IMR-90 (cell line): ENCODE data around the gene ACOX3. TPM values are rescaled to one million over a fixed set of nuclear protein-coding genes. Genes with fewer than 3 reads are reported as not detected.

Experiments
- ATAC-seq: fragments of 200-7000 bp; cut with Tn5 transposase; 2 replicates; pipeline ENCODE4 v1.9.1; 2020; ENCODE audit warnings: low read depth, mild to moderate bottlenecking, moderate library complexity
- BruUV-seq: library from RNA; stranded (reverse); fragments of 400-500 nt; replicated peaks from 2 replicates; lab custom pipeline; 2021; lab: Mats Ljungman, UMichigan
- CTCF ChIA-PET: fragments of 300-600 bp; formaldehyde crosslinking; extraction: SDS; loops from one replicate; lab custom pipeline; 2021; ENCODE audit warnings: antibody characterized with exemption; lab: Yijun Ruan, JAX
- POLR2A ChIA-PET: fragments of 300-600 bp; sonication (Branson Sonifier 250); formaldehyde crosslinking; loops from one replicate; lab custom pipeline; 2022; ENCODE audit warnings: antibody characterized with exemption; ENCODE audit not compliant: unreplicated experiment; lab: Charles Lee
- DNase-seq: peaks from one replicate; pipeline ENCODE4 v3.0.0; 2013
- H2AFZ ChIP-seq: replicated peaks from 2 replicates; pipeline ENCODE3; 2013; ENCODE audit warnings: low read length, mild to moderate bottlenecking; ENCODE audit not compliant: poor library complexity
- H2AK5ac ChIP-seq: 2 replicates; pipeline ENCODE4 v1.6.1; 2013; ENCODE audit warnings: low read depth, low read length, inconsistent platforms
- H2AK9ac ChIP-seq: replicated peaks from 2 replicates; pipeline ENCODE3; 2013; ENCODE audit warnings: mild to moderate bottlenecking, low read depth, low read length, moderate library complexity; ENCODE audit not compliant: poor library complexity
- H2BK120ac ChIP-seq: 2 replicates; pipeline ENCODE4 v1.6.1; 2013; ENCODE audit warnings: low read depth, low read length, inconsistent platforms
- H2BK15ac ChIP-seq: 3 replicates; pipeline ENCODE4 v1.6.1; 2013; ENCODE audit warnings: low read depth, low read length, inconsistent platforms
- H2BK20ac ChIP-seq: 2 replicates; pipeline ENCODE4 v1.6.1; 2013; ENCODE audit warnings: low read depth, mild to moderate bottlenecking, inconsistent platforms, low read length, moderate library complexity
- H2BK5ac ChIP-seq: 2 replicates; pipeline ENCODE4 v1.6.1; 2013; ENCODE audit warnings: mild to moderate bottlenecking, low read depth, low read length, inconsistent platforms; ENCODE audit not compliant: poor library complexity, severe bottlenecking
- H3K14ac ChIP-seq: replicated peaks from 2 replicates; pipeline ENCODE4 v1.6.1; 2013; ENCODE audit warnings: low read depth, low read length, inconsistent platforms
- H3K18ac ChIP-seq: 2 replicates; pipeline ENCODE4 v1.6.1; 2013; ENCODE audit warnings: low read depth, low read length, control low read depth
- H3K23ac ChIP-seq: 2 replicates; pipeline ENCODE4 v1.6.1; 2013; ENCODE audit warnings: low read depth, low read length, inconsistent platforms
- H3K27ac ChIP-seq: 2 replicates; pipeline ENCODE4 v1.5.1; 2013; ENCODE audit warnings: mild to moderate bottlenecking, control low read depth, low read length; ENCODE audit not compliant: insufficient read depth
- H3K27me3 ChIP-seq: 2 replicates; pipeline ENCODE4 v1.6.1; 2013; ENCODE audit warnings: low read length; ENCODE audit not compliant: control insufficient read depth, insufficient read depth
- H3K36me3 ChIP-seq: 2 replicates; pipeline ENCODE4 v1.6.1; 2013; ENCODE audit warnings: low read length, mixed read lengths; ENCODE audit not compliant: control insufficient read depth, insufficient read depth
- H3K4ac ChIP-seq: 2 replicates; pipeline ENCODE4 v1.6.1; 2013; ENCODE audit warnings: low read depth, low read length, inconsistent platforms
- H3K4me1 ChIP-seq: 2 replicates; pipeline ENCODE4 v1.6.1; 2013; ENCODE audit warnings: low read length, mixed read lengths; ENCODE audit not compliant: control insufficient read depth, insufficient read depth
- H3K4me2 ChIP-seq: 2 replicates; pipeline ENCODE4 v1.6.1; 2013; ENCODE audit warnings: low read depth, mild to moderate bottlenecking, control low read depth, low read length, moderate library complexity
- H3K4me3 ChIP-seq: 2 replicates; pipeline ENCODE4 v1.5.1; 2013; ENCODE audit warnings: low read depth, mild to moderate bottlenecking, control low read depth, low read length, moderate library complexity; ENCODE audit not compliant: insufficient read depth
- H3K56ac ChIP-seq: 2 replicates; pipeline ENCODE4 v1.6.1; 2013; ENCODE audit warnings: low read length, inconsistent platforms; ENCODE audit not compliant: insufficient read depth; ENCODE audit errors: extremely low read depth
- H3K79me1 ChIP-seq, 2 experiments: 2 replicates each; pipeline ENCODE4 v1.6.1; 2013; ENCODE audit warnings: low read length in 2 of 2, inconsistent platforms in 1 of 2, low read depth in 1 of 2
- H3K9ac ChIP-seq: 2 replicates; pipeline ENCODE4 v1.6.1; 2013; ENCODE audit warnings: low read depth, low read length, control low read depth
- H3K9me1 ChIP-seq: 2 replicates; pipeline ENCODE4 v1.6.1; 2013; ENCODE audit warnings: low read length, inconsistent platforms; ENCODE audit not compliant: insufficient read depth
- H3K9me3 ChIP-seq: 2 replicates; pipeline ENCODE4 v1.6.1; 2013; ENCODE audit warnings: low read length; ENCODE audit not compliant: control insufficient read depth, insufficient read depth
- H4K20me1 ChIP-seq: 2 replicates; pipeline ENCODE4 v1.6.1; 2013; ENCODE audit warnings: low read length, inconsistent platforms; ENCODE audit not compliant: insufficient read depth
- H4K5ac ChIP-seq: 2 replicates; pipeline ENCODE4 v1.6.1; 2013; ENCODE audit warnings: mild to moderate bottlenecking, low read depth, low read length, control low read depth
- H4K8ac ChIP-seq, 2 experiments: 2 replicates each; pipeline ENCODE4 v1.6.1; 2013; ENCODE audit warnings: low read depth in 2 of 2, low read length in 2 of 2, control low read depth in 1 of 2, inconsistent platforms in 1 of 2
- H4K91ac ChIP-seq: 2 replicates; pipeline ENCODE4 v1.6.1; 2013; ENCODE audit warnings: low read depth, low read length, inconsistent platforms; ENCODE audit not compliant: insufficient read depth
- BHLHE40 ChIP-seq: fragments of 150-350 bp; IDR thresholded peaks from 2 replicates; pipeline ENCODE4 v1.6.1; 2016; ENCODE audit warnings: mild to moderate bottlenecking, low read depth, low read length
- CEBPB ChIP-seq: IDR thresholded peaks from 2 replicates; pipeline ENCODE4 v1.6.1; 2012; ENCODE audit warnings: low read depth, low read length, improper control_type of control experiment
- ELK1 ChIP-seq: fragments of 150-350 bp; IDR thresholded peaks from 2 replicates; pipeline ENCODE4 v1.6.1; 2016; ENCODE audit warnings: low read depth, mild to moderate bottlenecking, low read length, moderate library complexity, borderline replicate concordance
- FOS ChIP-seq: fragments of 150-350 bp; IDR thresholded peaks from 2 replicates; pipeline ENCODE4 v1.6.1; 2016; ENCODE audit warnings: low read depth, low read length
- POLR2A ChIP-seq: IDR thresholded peaks from 2 replicates; pipeline ENCODE4 v1.6.1; 2012; ENCODE audit warnings: mild to moderate bottlenecking, low read depth, low read length
- RAD21 ChIP-seq: IDR thresholded peaks from 2 replicates; pipeline ENCODE4 v1.6.1; 2012; ENCODE audit warnings: low read length, improper control_type of control experiment
- RFX5 ChIP-seq: IDR thresholded peaks from 2 replicates; pipeline ENCODE4 v1.8.0; 2012; ENCODE audit warnings: low read depth, mild to moderate bottlenecking, low read length, moderate library complexity
- SMC3 ChIP-seq: fragments of 150-350 bp; IDR thresholded peaks from 2 replicates; pipeline ENCODE4 v1.6.1; 2016; ENCODE audit warnings: low read depth, mild to moderate bottlenecking, antibody characterized with exemption, low read length, moderate library complexity
- USF2 ChIP-seq: fragments of 150-350 bp; IDR thresholded peaks from 2 replicates; pipeline ENCODE4 v1.6.1; 2017; ENCODE audit warnings: mild to moderate bottlenecking, antibody characterized with exemption, low read length, low read depth
- WGBS, 2 experiments: methylation state at CpG; one replicate each; pipeline versions ENCODE4 v1.1.5 to v1.1.7; 2013; ENCODE audit warnings: missing lambda C conversion rate in 2 of 2; ENCODE audit not compliant: insufficient read length in 1 of 2; ENCODE audit errors: extremely low coverage in 2 of 2; 5-methylcytosine and 5-hydroxymethylcytosine counted together
- dilution Hi-C: fragments of 300-500 bp; cut with HindIII; formaldehyde crosslinking; loops from one replicate; pipeline ENCODE4 v1.14.3; 2018; ENCODE audit warnings: low sequenced_read_pairs; ENCODE audit not compliant: unreplicated experiment
- in situ Hi-C: fragments of 300-500 bp; cut with MboI; formaldehyde crosslinking; loops from 3 replicates; pipeline ENCODE4 v1.14.3; 2019; ENCODE audit warnings: low sequenced_read_pairs, inconsistent platforms, mixed read lengths
- intact Hi-C: fragments of 100-400 bp; cut with micrococcal nuclease; formaldehyde crosslinking; loops from 2 replicates; pipeline ENCODE4 v1.10.0; 2022
- polyA plus RNA-seq, 3 experiments: library from polyadenylated mRNA; depleted of rRNA; stranded (reverse); fragments of >200 nt; gene quantifications; 2 replicates each; pipeline ENCODE4 v1.2.3, GENCODE V29; 2012; ENCODE audit warnings: low replicate concordance in 1 of 3
- total RNA-seq: library from RNA; depleted of rRNA; stranded (reverse); fragments of >200 nt; gene quantifications from 2 replicates; pipeline ENCODE4 v1.2.3, GENCODE V29; 2012

Gene ACOX3
- total and polyA plus RNA-seq, 2 of the 4 experiments (the other 2 are of a cell fraction): 15.2 to 25.8 TPM

GRCh38 chr4:8469550-8469949, 29.0 kb upstream of the ACOX3 start:
- peaks cover 31% of the 10 kb centered on the region for H4K20me1 ChIP-seq
- no peak overlapping the region for H3K56ac ChIP-seq
- POLR2A ChIA-PET: no interaction called here

More at GRCh38 chr4:8469550-8469949, 29.0 kb upstream of the ACOX3 start:
- Histone ChIP-seq H3K14ac (no peak overlapping the region), H3K9me3 (no peaks in the 10 kb centered on the region), H2BK15ac (no peak overlapping the region), H3K18ac (no peak overlapping the region), H2BK20ac (no peak overlapping the region), H2AK9ac (no peak overlapping the region), H3K4me2 (no peak overlapping the region), H3K9ac (no peak overlapping the region), H4K8ac (no peak overlapping the region), H3K36me3 (peaks cover 30% of the 10 kb centered on the region), H3K4me3 (no peak overlapping the region), H4K5ac (no peak overlapping the region), H3K4me1 (peaks cover 25% of the 10 kb centered on the region), H3K79me1 (peaks cover 0 to 12% of the 10 kb centered on the region in 2 experiments; a peak in 1 of 4 replicates), H4K91ac (no peak overlapping the region), H3K27me3 (no peaks in the 10 kb centered on the region), H2AFZ (no peak overlapping the region), H3K23ac (no peak overlapping the region), H3K27ac (no peak overlapping the region), H2BK5ac (no peak overlapping the region), H3K9me1 (peaks cover 15% of the 10 kb centered on the region), H2BK120ac (no peak overlapping the region), H2AK5ac (no peak overlapping the region; the same call in 1 of the 2 replicates), H3K4ac (no peak overlapping the region; the same call in 1 of the 2 replicates)
- in situ Hi-C loops (no loop called here), intact Hi-C loops (no loop called here), dilution Hi-C loops (no loop called here)
- TF ChIP-seq RAD21 (no peak), SMC3 (no peak), ELK1 (no peak), POLR2A (no peak), RFX5 (no peak), FOS (no peak), BHLHE40 (no peak), USF2 (no peak), CEBPB (no peak)
- no TSS peak for BruUV-seq
- 95% methylated on average over 4 of the region's 14 CpGs; no CpG with 5 or more reads in 1 of the 2 experiments for WGBS, 2 experiments
- DNase-seq (no peak), ATAC-seq (no peak)
- CTCF ChIA-PET: interaction anchor here (0.6 to 1.8 kb wide), 4 partner anchors 93 to 127 kb away, joined by 3 to 6 read pairs (median 4); no protein-coding TSS in a partner anchor
